Subcutaneous adipose tissue (tissue), 4 donors: ENCODE data around the gene SEC61A2. TPM values are rescaled to one million over a fixed set of nuclear protein-coding genes. Genes with fewer than 3 reads are reported as not detected.

Experiments
- CTCF ChIP-seq: fragments of 450-650 bp; IDR thresholded peaks from one replicate; pipeline ENCODE4 v1.5.1; 2016; ENCODE audit warnings: low read depth, mild to moderate bottlenecking, control low read depth, antibody characterized with exemption, moderate library complexity
- total RNA-seq, 4 donors: library from RNA; depleted of rRNA; stranded (reverse); fragments of >200 nt; gene quantifications; one replicate each; pipeline ENCODE4 v1.1.0, GENCODE V29; 2016

SEC61A2 gene
- total RNA-seq, 4 donors from 2014 or later, result 3.4 to 6.3 (median 3.9) TPM

- TF ChIP-seq CTCF, result no peak
Measured at GRCh38 chr10:12103802-12104201, 25.7 kb upstream of the SEC61A2 start.

GRCh38 chr10:12107781-12108180, 21.7 kb upstream of the SEC61A2 start:
- no peak for TF ChIP-seq CTCF

GRCh38 chr10:12109286-12109685, 20.2 kb upstream of the SEC61A2 start:
- TF ChIP-seq CTCF, result no peak

- TF ChIP-seq CTCF, result no peak
Measured at GRCh38 chr10:12111528-12111927, 17.9 kb upstream of the SEC61A2 start.

GRCh38 chr10:12113627-12114026, 15.8 kb upstream of the SEC61A2 start:
- TF ChIP-seq CTCF, result no peak

GRCh38 chr10:12121673-12122072, 7.8 kb upstream of the SEC61A2 start:
- TF ChIP-seq CTCF, result no peak

- TF ChIP-seq CTCF, result no peak
Measured at GRCh38 chr10:12130237-12130872, 878 bp downstream of the SEC61A2 start.
